ENCODE data around the gene RPUSD3. TPM values are rescaled to one million over a fixed set of nuclear protein-coding genes. Genes with fewer than 3 reads are reported as not detected.

Gene RPUSD3
- total and polyA plus RNA-seq, 9 of the 15 experiments (the other 6 are each of a cell fraction or from before 2014, with no cell fraction given) = 13.8 to 99.0 (median 59.3) TPM

DNA sequence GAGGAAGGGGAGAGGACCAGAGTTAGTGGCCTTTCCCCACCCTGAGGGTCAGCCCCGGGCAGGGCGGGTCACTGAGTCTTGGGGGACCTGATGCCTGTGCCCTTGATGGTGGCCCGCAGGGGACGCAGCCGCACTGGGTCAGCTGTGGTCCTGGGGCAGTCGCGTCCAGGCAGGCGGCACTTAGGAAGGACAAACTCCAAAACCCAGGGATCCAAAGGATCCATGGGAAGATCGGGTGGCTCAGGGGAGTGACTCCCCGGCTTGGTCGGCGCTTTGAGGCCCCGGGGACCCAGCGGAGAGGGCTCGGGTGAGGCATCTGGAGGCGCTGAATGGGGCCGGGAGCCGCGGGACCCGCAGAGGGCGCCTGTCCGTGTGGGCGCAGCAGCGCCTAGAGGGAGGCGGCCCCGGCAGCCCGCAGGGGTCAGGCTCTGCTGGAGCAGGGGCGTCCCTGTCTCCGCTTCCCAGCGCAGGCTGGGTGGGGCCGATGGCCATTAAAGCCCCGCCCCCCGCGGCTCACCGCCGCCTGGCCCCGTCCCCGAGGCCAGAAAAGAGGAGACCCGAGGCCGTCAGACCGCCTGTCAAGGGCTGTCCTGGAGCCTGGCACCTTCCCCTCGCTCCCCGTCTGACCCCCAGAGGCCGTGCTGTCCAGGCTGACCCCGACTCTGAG is 18.7 kb upstream of the RPUSD3 start (continued):
- TF ChIP-seq TEAD4 (IDR thresholded peaks at IDR 0.05; ENCODE audit: low read length) (peak; percentile 41; the same call in 1 of the 2 replicates), TEAD4 (CRISPR knock-in tag; IDR thresholded peaks at IDR 0.05; ENCODE audit: borderline replicate concordance) (no peak), ZNF12 (CRISPR knock-in tag; IDR thresholded peaks at IDR 0.05) (no peak), POLR2AphosphoS2 (IDR thresholded peaks at IDR 0.05; ENCODE audit: low read length) (no peak), ZEB2 (IDR thresholded peaks at IDR 0.05) (no peak), SMAD3 (CRISPR knock-in tag; conservative IDR thresholded peaks at IDR 0.05) (no peak), ZNF239 (CRISPR knock-in tag; IDR thresholded peaks at IDR 0.05) (no peak), FOXA3 (CRISPR knock-in tag; conservative IDR thresholded peaks at IDR 0.05 in 1 of 2, IDR thresholded peaks at IDR 0.05 in 1 of 2) (no peak), LEF1 (IDR thresholded peaks at IDR 0.05) (no peak), PTBP1 (IDR thresholded peaks at IDR 0.05; ENCODE audit: low read depth, low read length) (no peak)
- TF ChIP-seq, protein P1, sequence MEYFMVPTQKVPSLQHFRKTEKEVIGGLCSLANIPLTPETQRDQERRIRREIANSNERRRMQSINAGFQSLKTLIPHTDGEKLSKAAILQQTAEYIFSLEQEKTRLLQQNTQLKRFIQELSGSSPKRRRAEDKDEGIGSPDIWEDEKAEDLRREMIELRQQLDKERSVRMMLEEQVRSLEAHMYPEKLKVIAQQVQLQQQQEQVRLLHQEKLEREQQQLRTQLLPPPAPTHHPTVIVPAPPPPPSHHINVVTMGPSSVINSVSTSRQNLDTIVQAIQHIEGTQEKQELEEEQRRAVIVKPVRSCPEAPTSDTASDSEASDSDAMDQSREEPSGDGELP (CRISPR knock-in tag; IDR thresholded peaks at IDR 0.05; ENCODE audit: borderline replicate concordance) = peak; percentile 93
- TF ChIP-seq, protein P2, sequence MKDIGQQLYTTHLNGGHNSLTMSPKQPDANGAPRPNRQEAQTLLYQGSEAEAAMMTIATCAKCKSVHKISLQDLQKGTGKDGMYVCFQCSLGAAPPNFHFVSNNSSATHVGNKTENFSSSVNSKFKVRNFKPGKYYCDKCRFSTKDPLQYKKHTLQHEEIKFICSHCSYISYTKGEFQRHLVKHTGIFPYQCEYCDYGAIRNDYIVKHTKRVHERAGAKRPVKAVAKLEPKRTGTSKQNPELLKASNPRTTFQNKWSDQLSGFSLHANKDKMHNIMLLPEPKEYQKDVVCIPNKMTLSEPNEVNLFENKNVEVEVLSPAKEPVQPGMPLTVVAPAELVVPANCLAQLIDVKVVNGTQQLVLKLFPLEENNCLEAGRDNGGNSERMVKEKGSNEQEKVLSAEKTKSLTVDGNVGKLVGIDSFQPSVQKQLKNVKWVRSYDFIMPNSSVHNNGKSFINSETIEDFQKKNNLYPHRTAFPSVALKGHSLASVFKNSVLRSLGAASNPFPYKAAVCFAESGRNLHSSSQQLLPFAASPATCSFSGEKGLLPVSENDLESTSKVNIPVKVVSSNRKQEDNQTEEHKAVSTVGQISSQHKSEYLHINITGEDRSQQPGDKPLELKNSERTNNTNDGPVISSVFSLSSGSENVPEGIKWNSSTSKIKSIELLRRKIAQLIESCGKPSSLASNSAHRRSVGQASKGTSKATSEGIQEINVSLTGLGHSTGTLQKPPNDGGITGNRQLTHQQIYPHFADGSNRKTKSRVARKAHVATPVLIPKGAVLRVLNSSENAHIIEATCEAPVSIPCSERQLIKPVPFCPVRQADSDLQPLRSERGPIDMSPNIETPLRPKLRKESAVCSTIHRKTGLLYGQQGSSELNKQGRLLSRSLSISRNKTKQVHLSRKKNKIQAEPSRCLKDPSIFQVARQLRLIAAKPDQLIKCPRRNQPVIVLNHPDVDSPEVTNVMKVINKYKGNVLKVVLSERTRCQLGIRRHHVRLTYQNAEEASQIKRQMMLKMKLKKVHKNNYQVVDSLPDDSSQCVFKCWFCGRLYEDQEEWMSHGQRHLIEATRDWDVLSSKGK (CRISPR knock-in tag; IDR thresholded peaks at IDR 0.05) = no peak
- TF ChIP-seq, protein P3, sequence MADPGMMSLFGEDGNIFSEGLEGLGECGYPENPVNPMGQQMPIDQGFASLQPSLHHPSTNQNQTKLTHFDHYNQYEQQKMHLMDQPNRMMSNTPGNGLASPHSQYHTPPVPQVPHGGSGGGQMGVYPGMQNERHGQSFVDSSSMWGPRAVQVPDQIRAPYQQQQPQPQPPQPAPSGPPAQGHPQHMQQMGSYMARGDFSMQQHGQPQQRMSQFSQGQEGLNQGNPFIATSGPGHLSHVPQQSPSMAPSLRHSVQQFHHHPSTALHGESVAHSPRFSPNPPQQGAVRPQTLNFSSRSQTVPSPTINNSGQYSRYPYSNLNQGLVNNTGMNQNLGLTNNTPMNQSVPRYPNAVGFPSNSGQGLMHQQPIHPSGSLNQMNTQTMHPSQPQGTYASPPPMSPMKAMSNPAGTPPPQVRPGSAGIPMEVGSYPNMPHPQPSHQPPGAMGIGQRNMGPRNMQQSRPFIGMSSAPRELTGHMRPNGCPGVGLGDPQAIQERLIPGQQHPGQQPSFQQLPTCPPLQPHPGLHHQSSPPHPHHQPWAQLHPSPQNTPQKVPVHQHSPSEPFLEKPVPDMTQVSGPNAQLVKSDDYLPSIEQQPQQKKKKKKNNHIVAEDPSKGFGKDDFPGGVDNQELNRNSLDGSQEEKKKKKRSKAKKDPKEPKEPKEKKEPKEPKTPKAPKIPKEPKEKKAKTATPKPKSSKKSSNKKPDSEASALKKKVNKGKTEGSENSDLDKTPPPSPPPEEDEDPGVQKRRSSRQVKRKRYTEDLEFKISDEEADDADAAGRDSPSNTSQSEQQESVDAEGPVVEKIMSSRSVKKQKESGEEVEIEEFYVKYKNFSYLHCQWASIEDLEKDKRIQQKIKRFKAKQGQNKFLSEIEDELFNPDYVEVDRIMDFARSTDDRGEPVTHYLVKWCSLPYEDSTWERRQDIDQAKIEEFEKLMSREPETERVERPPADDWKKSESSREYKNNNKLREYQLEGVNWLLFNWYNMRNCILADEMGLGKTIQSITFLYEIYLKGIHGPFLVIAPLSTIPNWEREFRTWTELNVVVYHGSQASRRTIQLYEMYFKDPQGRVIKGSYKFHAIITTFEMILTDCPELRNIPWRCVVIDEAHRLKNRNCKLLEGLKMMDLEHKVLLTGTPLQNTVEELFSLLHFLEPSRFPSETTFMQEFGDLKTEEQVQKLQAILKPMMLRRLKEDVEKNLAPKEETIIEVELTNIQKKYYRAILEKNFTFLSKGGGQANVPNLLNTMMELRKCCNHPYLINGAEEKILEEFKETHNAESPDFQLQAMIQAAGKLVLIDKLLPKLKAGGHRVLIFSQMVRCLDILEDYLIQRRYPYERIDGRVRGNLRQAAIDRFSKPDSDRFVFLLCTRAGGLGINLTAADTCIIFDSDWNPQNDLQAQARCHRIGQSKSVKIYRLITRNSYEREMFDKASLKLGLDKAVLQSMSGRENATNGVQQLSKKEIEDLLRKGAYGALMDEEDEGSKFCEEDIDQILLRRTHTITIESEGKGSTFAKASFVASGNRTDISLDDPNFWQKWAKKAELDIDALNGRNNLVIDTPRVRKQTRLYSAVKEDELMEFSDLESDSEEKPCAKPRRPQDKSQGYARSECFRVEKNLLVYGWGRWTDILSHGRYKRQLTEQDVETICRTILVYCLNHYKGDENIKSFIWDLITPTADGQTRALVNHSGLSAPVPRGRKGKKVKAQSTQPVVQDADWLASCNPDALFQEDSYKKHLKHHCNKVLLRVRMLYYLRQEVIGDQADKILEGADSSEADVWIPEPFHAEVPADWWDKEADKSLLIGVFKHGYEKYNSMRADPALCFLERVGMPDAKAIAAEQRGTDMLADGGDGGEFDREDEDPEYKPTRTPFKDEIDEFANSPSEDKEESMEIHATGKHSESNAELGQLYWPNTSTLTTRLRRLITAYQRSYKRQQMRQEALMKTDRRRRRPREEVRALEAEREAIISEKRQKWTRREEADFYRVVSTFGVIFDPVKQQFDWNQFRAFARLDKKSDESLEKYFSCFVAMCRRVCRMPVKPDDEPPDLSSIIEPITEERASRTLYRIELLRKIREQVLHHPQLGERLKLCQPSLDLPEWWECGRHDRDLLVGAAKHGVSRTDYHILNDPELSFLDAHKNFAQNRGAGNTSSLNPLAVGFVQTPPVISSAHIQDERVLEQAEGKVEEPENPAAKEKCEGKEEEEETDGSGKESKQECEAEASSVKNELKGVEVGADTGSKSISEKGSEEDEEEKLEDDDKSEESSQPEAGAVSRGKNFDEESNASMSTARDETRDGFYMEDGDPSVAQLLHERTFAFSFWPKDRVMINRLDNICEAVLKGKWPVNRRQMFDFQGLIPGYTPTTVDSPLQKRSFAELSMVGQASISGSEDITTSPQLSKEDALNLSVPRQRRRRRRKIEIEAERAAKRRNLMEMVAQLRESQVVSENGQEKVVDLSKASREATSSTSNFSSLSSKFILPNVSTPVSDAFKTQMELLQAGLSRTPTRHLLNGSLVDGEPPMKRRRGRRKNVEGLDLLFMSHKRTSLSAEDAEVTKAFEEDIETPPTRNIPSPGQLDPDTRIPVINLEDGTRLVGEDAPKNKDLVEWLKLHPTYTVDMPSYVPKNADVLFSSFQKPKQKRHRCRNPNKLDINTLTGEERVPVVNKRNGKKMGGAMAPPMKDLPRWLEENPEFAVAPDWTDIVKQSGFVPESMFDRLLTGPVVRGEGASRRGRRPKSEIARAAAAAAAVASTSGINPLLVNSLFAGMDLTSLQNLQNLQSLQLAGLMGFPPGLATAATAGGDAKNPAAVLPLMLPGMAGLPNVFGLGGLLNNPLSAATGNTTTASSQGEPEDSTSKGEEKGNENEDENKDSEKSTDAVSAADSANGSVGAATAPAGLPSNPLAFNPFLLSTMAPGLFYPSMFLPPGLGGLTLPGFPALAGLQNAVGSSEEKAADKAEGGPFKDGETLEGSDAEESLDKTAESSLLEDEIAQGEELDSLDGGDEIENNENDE (IDR thresholded peaks at IDR 0.05; ENCODE audit: low read depth, low read length) = no peak

Measured in K562 (cell line).